ENCODE results near the gene GPRASP3. TPM values are rescaled to one million over a fixed set of nuclear protein-coding genes. Genes with fewer than 3 reads are reported as not detected.
A peak's percentile ranks its signal among the peaks of the same experiment; 100 is the strongest.

The GPRASP3 gene
- total and polyA plus RNA-seq, 2 of the 4 experiments (the other 2 are of a cell fraction), result 2.2 to 8.1 TPM

GRCh38 chrX:102696306-102696705 lies 24.2 kb upstream of the GPRASP3 start:
- ATAC-seq (ENCODE audit: low read depth) (no peak), DNase-seq (no peak)
- Histone ChIP-seq H3K14ac (replicated peaks; ENCODE audit: low read depth, low read length) (no peak overlapping the region), H3K4me2 (ENCODE audit: low read depth, low read length) (no peak overlapping the region), H2AK9ac (replicated peaks; ENCODE audit: low read depth, low read length, poor library complexity) (no peak overlapping the region), H3K36me3 (ENCODE audit: control insufficient read depth, insufficient read depth, low read length) (no peaks in the 10 kb centered on the region), H3K4me1 (ENCODE audit: control insufficient read depth, insufficient read depth, low read length) (no peaks in the 10 kb centered on the region), H2AFZ (replicated peaks; ENCODE audit: low read length, poor library complexity) (no peak overlapping the region), H2BK20ac (ENCODE audit: low read depth, low read length) (no peak overlapping the region), H3K56ac (ENCODE audit: extremely low read depth, insufficient read depth, low read length) (no peak overlapping the region), H4K8ac (ENCODE audit: low read depth in 2 of 2, low read length in 2 of 2) (no peak overlapping the region), H3K9ac (ENCODE audit: low read depth, low read length) (no peak overlapping the region), H2AK5ac (ENCODE audit: low read depth, low read length) (no peak overlapping the region), H4K5ac (ENCODE audit: low read depth, low read length) (no peak overlapping the region), H3K27ac (ENCODE audit: insufficient read depth, low read length) (no peak overlapping the region), H3K4me3 (ENCODE audit: insufficient read depth, low read depth, low read length) (no peak overlapping the region), H3K9me1 (ENCODE audit: insufficient read depth, low read length) (peaks cover 3% of the 10 kb centered on the region; the same call in 1 of the 2 replicates), H4K91ac (ENCODE audit: insufficient read depth, low read depth, low read length) (no peak overlapping the region), H2BK120ac (ENCODE audit: low read depth, low read length) (no peak overlapping the region), H3K4ac (ENCODE audit: low read depth, low read length) (no peak overlapping the region), H3K18ac (ENCODE audit: low read depth, low read length) (no peak overlapping the region), H3K79me1 (ENCODE audit: low read depth in 1 of 2, low read length in 2 of 2) (no peaks in the 10 kb centered on the region), H2BK5ac (ENCODE audit: low read depth, low read length, poor library complexity, severe bottlenecking) (no peak overlapping the region), H3K9me3 (ENCODE audit: control insufficient read depth, insufficient read depth, low read length) (no peaks in the 10 kb centered on the region), H4K20me1 (ENCODE audit: insufficient read depth, low read length) (no peaks in the 10 kb centered on the region), H2BK15ac (ENCODE audit: low read depth, low read length) (no peak overlapping the region), H3K27me3 (ENCODE audit: control insufficient read depth, insufficient read depth, low read length) (no peaks in the 10 kb centered on the region), H3K23ac (ENCODE audit: low read depth, low read length) (no peak overlapping the region)
- ChIA-PET CTCF (no interaction called here), POLR2A (ENCODE audit: unreplicated experiment) (no interaction called here)
- in situ Hi-C loops (cut with MboI; ENCODE audit: low sequenced_read_pairs) (no loop called here), dilution Hi-C loops (cut with HindIII; ENCODE audit: low sequenced_read_pairs, unreplicated experiment) (no loop called here), intact Hi-C loops (cut with micrococcal nuclease) (no loop called here)
- no peak for TF ChIP-seq RAD21 (IDR thresholded peaks at IDR 0.05; ENCODE audit: low read length)
- peak; percentile 86 for TF ChIP-seq MAFK (IDR thresholded peaks at IDR 0.05; ENCODE audit: low read depth, low read length)
- no TSS peak for BruUV-seq (replicated peaks)
